Endodermal cell (in vitro differentiated cells): ENCODE measurements around the gene FHAD1. TPM values are rescaled to one million over a fixed set of nuclear protein-coding genes. Genes with fewer than 3 reads are reported as not detected.
"Not testable (repeated sequence)": the region's sequence is repeated elsewhere in the genome, so short reads cannot be mapped to it uniquely, and the experiment has no call there.

Experiments used
- DNase-seq: peaks from one replicate; pipeline ENCODE4 v3.0.0-alpha.2; 2017
- H3K27ac ChIP-seq: 2 replicates; pipeline ENCODE4 v1.5.1; 2013; ENCODE audit warnings: mild to moderate bottlenecking, low read depth, low read length, moderate library complexity
- H3K27me3 ChIP-seq: 2 replicates; pipeline ENCODE4 v1.6.1; 2013; ENCODE audit warnings: mild to moderate bottlenecking, low read length, moderate library complexity; ENCODE audit not compliant: insufficient read depth, control insufficient read depth, poor library complexity, severe bottlenecking
- H3K36me3 ChIP-seq: 2 replicates; pipeline ENCODE4 v1.7.0; 2013; ENCODE audit warnings: mild to moderate bottlenecking, low read length, moderate library complexity; ENCODE audit not compliant: control insufficient read depth, insufficient read depth
- H3K4me1 ChIP-seq: one replicate; pipeline ENCODE4 v1.7.0; 2013; ENCODE audit warnings: low read length; ENCODE audit not compliant: control insufficient read depth, insufficient read depth
- H3K4me3 ChIP-seq: 2 replicates; pipeline ENCODE4 v1.5.1; 2013; ENCODE audit warnings: mild to moderate bottlenecking, low read length, moderate library complexity
- H3K9ac ChIP-seq: 2 replicates; pipeline ENCODE4 v1.6.1; 2013; ENCODE audit warnings: mild to moderate bottlenecking, low read length, moderate library complexity; ENCODE audit not compliant: poor library complexity, severe bottlenecking; ENCODE audit errors: extremely low read depth
- H3K9me3 ChIP-seq: 2 replicates; pipeline ENCODE4 v1.6.1; 2013; ENCODE audit warnings: mild to moderate bottlenecking, low read length, moderate library complexity; ENCODE audit not compliant: control insufficient read depth
- H3K27ac Mint-ChIP-seq: 2 replicates; pipeline ENCODE4 v1.8.0; 2020; ENCODE audit warnings: mixed read lengths
- H3K27me3 Mint-ChIP-seq: 2 replicates; pipeline ENCODE4 v1.8.0; 2021; ENCODE audit warnings: mild to moderate bottlenecking, mixed read lengths; ENCODE audit not compliant: insufficient read depth
- H3K36me3 Mint-ChIP-seq: 2 replicates; pipeline ENCODE4 v1.8.0; 2020; ENCODE audit warnings: low read depth, mixed read lengths
- H3K4me1 Mint-ChIP-seq: 2 replicates; pipeline ENCODE4 v1.8.0; 2020; ENCODE audit warnings: mixed read lengths
- H3K4me3 Mint-ChIP-seq: 2 replicates; pipeline ENCODE4 v1.8.0; 2020; ENCODE audit warnings: mild to moderate bottlenecking, moderate library complexity, mixed read lengths
- H3K9me3 Mint-ChIP-seq: 2 replicates; pipeline ENCODE4 v1.8.0; 2020; ENCODE audit warnings: mild to moderate bottlenecking, mixed read lengths
- WGBS, 2 experiments: methylation state at CpG; one replicate each; pipeline versions ENCODE4 v1.1.5 to v1.1.7; 2013; ENCODE audit warnings: missing lambda C conversion rate in 2 of 2, mixed read lengths in 1 of 2; ENCODE audit not compliant: insufficient coverage in 1 of 2, insufficient read length in 1 of 2; 5-methylcytosine and 5-hydroxymethylcytosine counted together
- total RNA-seq, 2 donors: library from RNA; stranded (reverse); fragmentation: NEBNext Ultra II Directional in 1 of 2; extraction: Animal tissue kit (Norgen Biotek cat#: 25700) in 1 of 2; gene quantifications; 2 replicates in 1 of 2; 3 replicates in 1 of 2; pipeline ENCODE4 v1.2.1, GENCODE V29; 2021
- TF ChIP-seq, protein P1 (sequence below): fragments of 200-600 bp; sonication (generic); conservative IDR thresholded peaks from 2 replicates; pipeline ENCODE4 v1.5.0; 2021; ENCODE audit warnings: antibody characterized with exemption, mild to moderate bottlenecking

Gene FHAD1
- total RNA-seq, 2 donors from 2014 or later: 2.9 to 3.6 TPM

DNA sequence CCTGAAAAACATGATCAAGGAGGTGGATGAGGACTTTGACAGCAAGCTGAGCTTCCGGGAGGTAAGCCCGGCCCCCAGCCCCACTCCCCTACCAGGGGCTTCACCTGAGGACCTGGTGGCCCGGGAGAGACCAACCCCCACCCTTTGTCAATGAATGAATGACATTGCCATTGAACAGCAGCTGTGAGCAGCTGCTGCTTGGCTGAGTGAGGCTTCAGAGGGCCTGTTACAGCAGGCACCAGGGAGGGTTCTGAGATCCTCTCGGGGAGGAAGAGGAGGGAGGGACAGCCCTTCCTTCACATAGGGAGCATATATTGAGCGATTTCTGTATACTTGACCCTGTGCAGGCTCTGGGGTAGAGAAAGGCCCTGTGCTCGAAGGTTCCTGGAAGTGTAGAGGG is 178.9 kb downstream of the FHAD1 start:
- H3K27ac ChIP-seq: no peak overlapping the region

DNA sequence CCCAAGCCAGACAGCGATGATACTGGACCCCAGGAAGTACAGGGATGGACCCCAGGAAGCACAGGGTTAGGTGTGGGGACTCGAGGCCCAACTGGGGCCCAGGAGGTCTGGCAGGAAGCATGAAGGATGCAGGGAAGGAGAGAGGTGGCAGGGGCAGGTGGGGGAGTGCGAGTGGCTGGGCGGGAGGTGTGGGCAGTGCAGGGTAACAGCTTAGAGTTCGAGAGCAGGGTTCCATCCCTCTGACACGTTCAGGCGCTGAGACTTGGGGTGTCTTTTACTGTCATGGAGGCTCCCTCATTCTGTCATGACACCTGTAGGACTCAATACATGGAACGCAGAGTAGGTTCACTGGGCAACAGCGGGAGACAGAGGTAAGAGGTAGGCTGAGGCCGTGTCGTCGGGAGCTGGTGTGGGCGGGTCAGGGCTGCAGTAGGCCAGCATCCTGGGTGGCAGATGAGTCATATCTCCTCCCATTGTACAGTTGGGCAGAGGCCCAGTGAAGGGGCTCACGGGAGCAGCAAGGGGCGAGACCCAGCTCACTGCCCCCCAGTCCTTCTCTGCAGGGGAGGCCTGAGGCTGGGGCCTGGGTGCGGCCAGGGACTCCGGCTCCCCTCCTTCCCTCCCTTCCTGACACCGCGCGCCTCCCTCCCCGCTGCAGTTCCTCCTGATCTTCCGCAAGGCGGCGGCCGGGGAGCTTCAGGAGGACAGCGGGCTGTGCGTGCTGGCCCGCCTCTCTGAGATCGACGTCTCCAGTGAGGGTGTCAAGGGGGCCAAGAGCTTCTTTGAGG is 179.7 kb downstream of the FHAD1 start:
- no peaks in the 10 kb centered on the region for H3K27me3 Mint-ChIP-seq
- Histone ChIP-seq H3K27me3 (no peaks in the 10 kb centered on the region), H3K4me1 (no peaks in the 10 kb centered on the region), H3K36me3 (peaks cover 13% of the 10 kb centered on the region), H3K9me3 (no peaks in the 10 kb centered on the region), H3K9ac (no peak overlapping the region), H3K27ac (no peak overlapping the region), H3K4me3 (no peak overlapping the region)
- H3K9me3 Mint-ChIP-seq: peaks cover 1% of the 10 kb centered on the region
- 89 to 91% methylated on average over 24 to 30 of the region's 30 CpGs for WGBS, 2 experiments
- H3K4me3 Mint-ChIP-seq: no peak overlapping the region
- no peaks in the 10 kb centered on the region for H3K4me1 Mint-ChIP-seq
- DNase-seq: no peak
- peak overlapping the region; percentile 64 for H3K27ac Mint-ChIP-seq
- peaks cover 28% of the 10 kb centered on the region for H3K36me3 Mint-ChIP-seq
- TF ChIP-seq, protein P1, sequence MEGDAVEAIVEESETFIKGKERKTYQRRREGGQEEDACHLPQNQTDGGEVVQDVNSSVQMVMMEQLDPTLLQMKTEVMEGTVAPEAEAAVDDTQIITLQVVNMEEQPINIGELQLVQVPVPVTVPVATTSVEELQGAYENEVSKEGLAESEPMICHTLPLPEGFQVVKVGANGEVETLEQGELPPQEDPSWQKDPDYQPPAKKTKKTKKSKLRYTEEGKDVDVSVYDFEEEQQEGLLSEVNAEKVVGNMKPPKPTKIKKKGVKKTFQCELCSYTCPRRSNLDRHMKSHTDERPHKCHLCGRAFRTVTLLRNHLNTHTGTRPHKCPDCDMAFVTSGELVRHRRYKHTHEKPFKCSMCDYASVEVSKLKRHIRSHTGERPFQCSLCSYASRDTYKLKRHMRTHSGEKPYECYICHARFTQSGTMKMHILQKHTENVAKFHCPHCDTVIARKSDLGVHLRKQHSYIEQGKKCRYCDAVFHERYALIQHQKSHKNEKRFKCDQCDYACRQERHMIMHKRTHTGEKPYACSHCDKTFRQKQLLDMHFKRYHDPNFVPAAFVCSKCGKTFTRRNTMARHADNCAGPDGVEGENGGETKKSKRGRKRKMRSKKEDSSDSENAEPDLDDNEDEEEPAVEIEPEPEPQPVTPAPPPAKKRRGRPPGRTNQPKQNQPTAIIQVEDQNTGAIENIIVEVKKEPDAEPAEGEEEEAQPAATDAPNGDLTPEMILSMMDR: no peak

More for the DNA sequence above, 178.9 kb downstream of the FHAD1 start:
- DNase-seq: no peak
- Mint-ChIP-seq H3K9me3 (peaks cover 3% of the 10 kb centered on the region), H3K27me3 (no peaks in the 10 kb centered on the region), H3K36me3 (peaks cover 34% of the 10 kb centered on the region), H3K4me1 (no peaks in the 10 kb centered on the region), H3K27ac (peak overlapping the region; percentile 64), H3K4me3 (no peak overlapping the region)
- H3K4me1 ChIP-seq: no peaks in the 10 kb centered on the region
- H3K27me3 ChIP-seq: no peaks in the 10 kb centered on the region
- 40 to 82% methylated on average over 1 to 6 of the region's 6 CpGs for WGBS, 2 experiments
- H3K4me3 ChIP-seq: no peak overlapping the region
- no peak overlapping the region for H3K9ac ChIP-seq
- peaks cover 10% of the 10 kb centered on the region for H3K36me3 ChIP-seq
- TF ChIP-seq, protein P1: no peak
- H3K9me3 ChIP-seq: no peaks in the 10 kb centered on the region

DNA sequence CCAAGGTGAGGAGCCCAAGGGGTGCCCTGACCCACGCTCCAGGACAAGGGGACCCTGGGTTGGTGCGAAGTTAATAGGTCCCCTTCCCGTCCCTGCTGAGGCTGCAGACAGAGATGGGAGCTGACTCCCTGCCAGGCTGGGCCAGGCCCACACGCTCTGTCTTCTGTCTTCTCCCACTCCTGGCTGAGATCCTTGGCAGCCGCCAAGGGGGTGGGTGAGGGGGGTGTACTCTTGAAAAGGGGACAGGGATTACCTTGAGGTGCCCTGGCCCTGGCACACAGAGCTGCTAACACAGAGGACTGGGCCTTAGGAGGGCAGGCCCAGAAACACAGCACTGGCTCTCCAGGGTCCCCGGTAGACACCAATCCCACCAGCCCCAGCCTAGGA is 180.2 kb downstream of the FHAD1 start:
- Mint-ChIP-seq H3K4me3 (no peak overlapping the region), H3K27ac (no peak overlapping the region), H3K4me1 (peaks cover 3% of the 10 kb centered on the region), H3K27me3 (no peaks in the 10 kb centered on the region), H3K36me3 (peaks cover 26% of the 10 kb centered on the region), H3K9me3 (no peaks in the 10 kb centered on the region)
- Histone ChIP-seq H3K4me3 (no peak overlapping the region), H3K9me3 (no peaks in the 10 kb centered on the region), H3K9ac (no peak overlapping the region), H3K36me3 (peaks cover 15% of the 10 kb centered on the region), H3K4me1 (no peaks in the 10 kb centered on the region), H3K27me3 (no peaks in the 10 kb centered on the region), H3K27ac (no peak overlapping the region)
- DNase-seq: no peak
- 90 to 96% methylated on average over 2 to 6 of the region's 6 CpGs for WGBS, 2 experiments
- TF ChIP-seq, protein P1: no peak

DNA sequence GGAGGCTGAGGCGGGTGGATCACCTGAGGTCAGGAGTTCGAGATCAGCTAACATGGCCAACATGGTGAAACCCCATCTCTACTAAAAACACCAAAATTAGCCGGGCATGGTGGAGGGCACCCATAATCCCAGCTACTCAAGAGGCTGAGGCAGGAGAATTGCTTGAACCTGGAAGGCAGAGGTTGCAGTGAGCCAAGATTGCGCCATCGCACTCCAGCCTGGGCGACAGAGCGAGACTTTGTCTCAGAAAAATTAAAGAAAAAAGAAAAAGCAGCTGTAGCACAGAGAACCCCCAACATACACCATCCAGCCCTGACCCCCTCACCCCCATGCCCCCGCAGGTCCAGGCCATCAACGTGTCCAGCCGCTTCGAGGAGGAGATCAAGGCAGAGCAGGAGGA is 181.2 kb downstream of the FHAD1 start:
- H3K36me3 Mint-ChIP-seq: peaks cover 24% of the 10 kb centered on the region
- H3K9me3 ChIP-seq, H3K9ac ChIP-seq, H3K27ac Mint-ChIP-seq, H3K27me3 ChIP-seq, DNase-seq, H3K9me3 Mint-ChIP-seq, H3K27ac ChIP-seq, H3K4me3 Mint-ChIP-seq, H3K4me1 ChIP-seq, H3K4me3 ChIP-seq, H3K4me1 Mint-ChIP-seq, H3K27me3 Mint-ChIP-seq: not testable (repeated sequence)
- H3K36me3 ChIP-seq: peaks cover 15% of the 10 kb centered on the region
- WGBS, 2 experiments: 95 to 96% methylated on average over 4 to 11 of the region's 11 CpGs
